Brain microvascular endothelial cell (primary cell): Measurements from ENCODE around the gene RHNO1.
A peak's percentile ranks its signal among the peaks of the same experiment; 100 is the strongest.

ENCODE experiments used
- DNase-seq: peaks from one replicate; pipeline ENCODE4 v3.0.0-alpha.2; 2020
- H3K27ac ChIP-seq: fragments of 250-450 bp; sonication (Bioruptor Pico); 2 replicates; pipeline ENCODE4 v1.5.1; 2020; ENCODE audit warnings: mild to moderate bottlenecking, moderate library complexity
- H3K27me3 ChIP-seq: fragments of 250-450 bp; sonication (Bioruptor Pico); replicated peaks from 2 replicates; pipeline ENCODE4 v1.5.1; 2020; ENCODE audit warnings: mild to moderate bottlenecking
- H3K36me3 ChIP-seq: fragments of 250-450 bp; sonication (Bioruptor Pico); replicated peaks from 2 replicates; pipeline ENCODE4 v1.5.1; 2020; ENCODE audit warnings: mild to moderate bottlenecking
- H3K4me3 ChIP-seq: 2 replicates; pipeline ENCODE4 v1.5.1; 2011; ENCODE audit warnings: low read depth, mild to moderate bottlenecking, control low read depth, low read length, moderate library complexity
- in situ Hi-C: cut with HindIII; loops from 2 replicates; pipeline ENCODE4 v1.10.0; 2017; ENCODE audit warnings: low sequenced_read_pairs, low pct_ligation_motif_present
- TF ChIP-seq, protein P1 (sequence below): IDR thresholded peaks from 2 replicates; pipeline ENCODE4 v1.5.1; 2011; ENCODE audit warnings: low read depth, mild to moderate bottlenecking, moderate library complexity, low read length, control low read depth, inconsistent platforms; ENCODE audit errors: missing control alignments

The RHNO1 gene

GRCh38 chr12:2834581-2835491 lies 42.2 kb upstream of the RHNO1 start, which contains the start of gene NRIP2:
TSS of gene NRIP2 (minus strand) at chr12:2835035. CDS start at chr12:2834983, 52 bp downstream.
- no peaks in the 10 kb centered on the region for H3K36me3 ChIP-seq
- no peaks in the 10 kb centered on the region for H3K27me3 ChIP-seq
- H3K4me3 ChIP-seq, result no peak within 1 kb of the TSS
- TF ChIP-seq, protein P1, sequence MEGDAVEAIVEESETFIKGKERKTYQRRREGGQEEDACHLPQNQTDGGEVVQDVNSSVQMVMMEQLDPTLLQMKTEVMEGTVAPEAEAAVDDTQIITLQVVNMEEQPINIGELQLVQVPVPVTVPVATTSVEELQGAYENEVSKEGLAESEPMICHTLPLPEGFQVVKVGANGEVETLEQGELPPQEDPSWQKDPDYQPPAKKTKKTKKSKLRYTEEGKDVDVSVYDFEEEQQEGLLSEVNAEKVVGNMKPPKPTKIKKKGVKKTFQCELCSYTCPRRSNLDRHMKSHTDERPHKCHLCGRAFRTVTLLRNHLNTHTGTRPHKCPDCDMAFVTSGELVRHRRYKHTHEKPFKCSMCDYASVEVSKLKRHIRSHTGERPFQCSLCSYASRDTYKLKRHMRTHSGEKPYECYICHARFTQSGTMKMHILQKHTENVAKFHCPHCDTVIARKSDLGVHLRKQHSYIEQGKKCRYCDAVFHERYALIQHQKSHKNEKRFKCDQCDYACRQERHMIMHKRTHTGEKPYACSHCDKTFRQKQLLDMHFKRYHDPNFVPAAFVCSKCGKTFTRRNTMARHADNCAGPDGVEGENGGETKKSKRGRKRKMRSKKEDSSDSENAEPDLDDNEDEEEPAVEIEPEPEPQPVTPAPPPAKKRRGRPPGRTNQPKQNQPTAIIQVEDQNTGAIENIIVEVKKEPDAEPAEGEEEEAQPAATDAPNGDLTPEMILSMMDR, result peak; percentile 36
- peak; percentile 32 for DNase-seq
- in situ Hi-C loops, result no loop called here
- no peak within 1 kb of the TSS for H3K27ac ChIP-seq

GRCh38 chr12:2835691-2836403 lies 41.2 kb upstream of the RHNO1 start:
- TF ChIP-seq, protein P1, result no peak
- Histone ChIP-seq H3K4me3 (no peak overlapping the region), H3K27ac (no peak overlapping the region), H3K36me3 (no peaks in the 10 kb centered on the region), H3K27me3 (no peaks in the 10 kb centered on the region)
- no peak for DNase-seq
- in situ Hi-C loops, result no loop called here

- no peak overlapping the region for H3K4me3 ChIP-seq
- TF ChIP-seq, protein P1, result no peak
- H3K27ac ChIP-seq, result no peak overlapping the region
- no peaks in the 10 kb centered on the region for H3K36me3 ChIP-seq
- DNase-seq, result no peak
- in situ Hi-C loops, result no loop called here
- no peaks in the 10 kb centered on the region for H3K27me3 ChIP-seq
These were observed 40.4 kb upstream of the RHNO1 start for GRCh38 chr12:2836574-2836973.

DNA sequence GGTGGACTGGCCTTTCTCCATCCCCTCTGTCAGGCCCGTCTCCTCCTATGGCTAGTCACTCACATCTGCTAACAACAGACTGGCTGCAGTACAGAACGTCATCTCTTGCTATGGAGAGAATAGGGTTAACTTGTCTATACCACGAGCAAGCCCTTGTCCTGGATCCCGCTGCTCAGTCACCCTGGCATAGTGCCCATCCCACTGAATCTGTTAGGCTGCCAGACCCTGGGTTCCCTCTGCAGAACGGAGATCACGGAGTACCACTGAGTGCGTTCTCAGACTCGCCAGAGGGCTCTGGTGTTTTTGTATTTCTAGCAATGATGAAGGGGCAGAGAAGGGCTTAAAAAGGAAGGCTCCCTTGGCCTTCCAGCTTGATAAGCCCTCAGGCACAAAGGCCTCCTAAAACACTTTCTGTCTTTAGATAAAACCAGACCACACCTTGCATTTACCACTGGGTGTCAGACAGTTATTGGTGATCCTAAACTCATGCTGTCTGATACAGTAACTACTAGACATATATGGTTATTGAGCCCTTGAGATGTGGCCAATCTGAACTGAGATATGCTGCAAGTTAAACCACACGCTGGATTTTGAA lies 35.9 kb upstream of the RHNO1 start:
- in situ Hi-C loops, result no loop called here
- TF ChIP-seq, protein P1, result no peak
- DNase-seq, result no peak

GRCh38 chr12:2842948-2843347 lies 34.1 kb upstream of the RHNO1 start:
- Histone ChIP-seq H3K27me3 (no peaks in the 10 kb centered on the region), H3K4me3 (no peak overlapping the region), H3K27ac (no peak overlapping the region), H3K36me3 (no peaks in the 10 kb centered on the region)
- TF ChIP-seq, protein P1, result no peak
- in situ Hi-C loops, result no loop called here
- DNase-seq, result no peak

More for the DNA sequence above, 35.9 kb upstream of the RHNO1 start:
- Histone ChIP-seq H3K4me3 (no peak overlapping the region), H3K36me3 (no peaks in the 10 kb centered on the region), H3K27me3 (no peaks in the 10 kb centered on the region), H3K27ac (no peak overlapping the region)
